H1 (cell line): Measurements from ENCODE around the gene NDC80. TPM values are rescaled to one million over a fixed set of nuclear protein-coding genes. Genes with fewer than 3 reads are reported as not detected.

Experiments
- CTCF ChIA-PET: fragments of 300-600 bp; sonication (Branson Sonifier 250); formaldehyde crosslinking; loops from one replicate; lab custom pipeline; 2021; ENCODE audit not compliant: partially characterized antibody; lab: Charles Lee
- POLR2A ChIA-PET: fragments of 300-600 bp; sonication (Branson Sonifier 250); formaldehyde crosslinking; loops from one replicate; lab custom pipeline; 2021; ENCODE audit warnings: inconsistent platforms; ENCODE audit not compliant: partially characterized antibody; lab: Charles Lee
- DNase-seq, 2 experiments: peaks; one replicate each; pipeline versions ENCODE4 v3.0.0 to v3.0.0-alpha.2; 2010 to 2022; ENCODE audit warnings: low spot score in 2 of 2, low read depth in 1 of 2, mixed read lengths in 1 of 2
- FAIRE-seq: peaks from 2 replicates; lab custom pipeline; 2011; peaks lifted over from hg19 to GRCh38; lab: Jason Lieb, UNC
- H2AFZ ChIP-seq: 2 replicates; pipeline ENCODE4 v1.8.1; 2012; ENCODE audit warnings: low read length, inconsistent platforms
- H2AK5ac ChIP-seq: 2 replicates; pipeline ENCODE4 v1.6.1; 2013; ENCODE audit warnings: low read depth, low read length
- H2BK120ac ChIP-seq: replicated peaks from 2 replicates; pipeline ENCODE3; 2013; ENCODE audit warnings: low read depth, low read length, inconsistent platforms
- H2BK12ac ChIP-seq: 2 replicates; pipeline ENCODE4 v1.6.1; 2013; ENCODE audit warnings: low read depth, low read length
- H2BK15ac ChIP-seq: 2 replicates; pipeline ENCODE4 v1.6.1; 2013; ENCODE audit warnings: low read length
- H2BK20ac ChIP-seq: 2 replicates; pipeline ENCODE4 v1.6.1; 2013; ENCODE audit warnings: low read length
- H2BK5ac ChIP-seq: 2 replicates; pipeline ENCODE4 v1.6.1; 2013; ENCODE audit warnings: low read depth, low read length
- H3K14ac ChIP-seq: 2 replicates; pipeline ENCODE4 v1.6.1; 2013; ENCODE audit warnings: inconsistent platforms; ENCODE audit not compliant: insufficient read length
- H3K18ac ChIP-seq: 2 replicates; pipeline ENCODE4 v1.6.1; 2013; ENCODE audit warnings: low read length; ENCODE audit errors: extremely low read depth
- H3K23ac ChIP-seq: 2 replicates; pipeline ENCODE4 v1.6.1; 2013; ENCODE audit warnings: inconsistent platforms; ENCODE audit not compliant: insufficient read length
- H3K23me2 ChIP-seq: 2 replicates; pipeline ENCODE4 v1.6.1; 2013; ENCODE audit warnings: low read depth, low read length
- H3K27ac ChIP-seq: 2 replicates; pipeline ENCODE4 v1.6.1; 2011; ENCODE audit warnings: low read depth, low read length, inconsistent platforms
- H3K27me3 ChIP-seq, 4 experiments: replicated peaks in 1 of 4; 1 replicate in 1 of 4; 2 replicates in 3 of 4; pipeline versions ENCODE4 v1.6.1 to v1.8.1; 2011 to 2013; ENCODE audit warnings: low read length in 3 of 4, mild to moderate bottlenecking in 3 of 4, inconsistent platforms in 2 of 4, mixed read lengths in 2 of 4, moderate library complexity in 1 of 4; ENCODE audit not compliant: control insufficient read depth in 3 of 4, insufficient read depth in 3 of 4; ENCODE audit errors: extremely low read depth in 1 of 4
- H3K36me3 ChIP-seq, 4 experiments: 2 replicates each; pipeline versions ENCODE4 v1.6.1 to v1.8.1; 2011 to 2013; ENCODE audit warnings: mild to moderate bottlenecking in 4 of 4, low read length in 3 of 4, moderate library complexity in 2 of 4, control low read depth in 1 of 4, inconsistent platforms in 1 of 4; ENCODE audit not compliant: insufficient read depth in 4 of 4, control insufficient read depth in 2 of 4
- H3K4ac ChIP-seq: replicated peaks from 2 replicates; pipeline ENCODE3; 2013; ENCODE audit warnings: low read length, low read depth, mixed read lengths, inconsistent platforms; ENCODE audit not compliant: insufficient read length
- H3K4me1 ChIP-seq, 4 experiments: replicated peaks in 1 of 4; 1 replicate in 1 of 4; 2 replicates in 3 of 4; pipeline versions ENCODE4 v1.6.1 to v1.8.1; 2011 to 2013; ENCODE audit warnings: low read length in 3 of 4, inconsistent platforms in 2 of 4, mixed read lengths in 1 of 4; ENCODE audit not compliant: insufficient read depth in 4 of 4, control insufficient read depth in 3 of 4
- H3K4me2 ChIP-seq, 2 experiments: 2 replicates each; pipeline versions ENCODE4 v1.6.1 to v1.8.1; 2011 to 2013; ENCODE audit warnings: low read depth in 2 of 2, low read length in 2 of 2, control low read depth in 1 of 2, inconsistent platforms in 1 of 2, mild to moderate bottlenecking in 1 of 2; ENCODE audit not compliant: insufficient read depth in 1 of 2
- H3K4me3 ChIP-seq, 4 experiments: fragments of 200-600, 300-600 bp in 1 of 4; sonication (generic), shearing (Covaris generic), sonication (Bioruptor Twin) in 1 of 4; 2 replicates each; pipeline versions ENCODE4 v1.5.1 to v1.8.1; 2011 to 2016; ENCODE audit warnings: low read length in 4 of 4, low read depth in 3 of 4, control low read depth in 2 of 4, inconsistent platforms in 2 of 4, mild to moderate bottlenecking in 2 of 4, mixed read lengths in 1 of 4, moderate library complexity in 1 of 4; ENCODE audit not compliant: insufficient read depth in 2 of 4; ENCODE audit errors: extremely low read depth in 1 of 4
- H3K56ac ChIP-seq: replicated peaks from 2 replicates; pipeline ENCODE3; 2013; ENCODE audit warnings: low read depth, mild to moderate bottlenecking, mixed read lengths, low read length, inconsistent platforms; ENCODE audit not compliant: insufficient read length
- H3K79me1 ChIP-seq: 2 replicates; pipeline ENCODE4 v1.6.1; 2013; ENCODE audit warnings: low read depth, low read length, control low read depth
- H3K79me2 ChIP-seq, 2 experiments: 2 replicates each; pipeline versions ENCODE4 v1.6.1 to v1.8.1; 2012 to 2013; ENCODE audit warnings: low read length in 2 of 2, mild to moderate bottlenecking in 2 of 2, inconsistent platforms in 1 of 2; ENCODE audit not compliant: insufficient read depth in 2 of 2, control insufficient read depth in 1 of 2
- H3K9ac ChIP-seq, 4 experiments: replicated peaks in 1 of 4; 1 replicate in 1 of 4; 2 replicates in 3 of 4; pipeline versions ENCODE4 v1.6.1 to v1.8.1; 2011 to 2013; ENCODE audit warnings: low read depth in 3 of 4, low read length in 3 of 4, control low read depth in 2 of 4, mild to moderate bottlenecking in 2 of 4, moderate library complexity in 2 of 4, inconsistent platforms in 1 of 4; ENCODE audit errors: extremely low read depth in 1 of 4
- H3K9me3 ChIP-seq, 2 experiments: 2 replicates each; pipeline versions ENCODE4 v1.6.1 to v1.8.1; 2012 to 2013; ENCODE audit warnings: mild to moderate bottlenecking in 2 of 2, moderate library complexity in 2 of 2, control low read depth in 1 of 2, inconsistent platforms in 1 of 2, low read depth in 1 of 2, low read length in 1 of 2, mixed read lengths in 1 of 2; ENCODE audit not compliant: insufficient read depth in 2 of 2
- H4K20me1 ChIP-seq, 2 experiments: replicated peaks in 1 of 2; 2 replicates each; pipeline versions ENCODE3 to v1.8.1; 2011 to 2013; ENCODE audit warnings: inconsistent platforms in 2 of 2, low read length in 2 of 2, mild to moderate bottlenecking in 1 of 2; ENCODE audit not compliant: insufficient read depth in 2 of 2, control insufficient read depth in 1 of 2
- H4K5ac ChIP-seq: 2 replicates; pipeline ENCODE4 v1.6.1; 2013; ENCODE audit warnings: low read length, low read depth, mixed read lengths, inconsistent platforms; ENCODE audit not compliant: insufficient read length
- H4K8ac ChIP-seq: 2 replicates; pipeline ENCODE4 v1.8.0; 2013; ENCODE audit warnings: mild to moderate bottlenecking, moderate library complexity, low read length, inconsistent platforms; ENCODE audit not compliant: insufficient read depth; ENCODE audit errors: extremely low read depth
- H4K91ac ChIP-seq: replicated peaks from 2 replicates; pipeline ENCODE3; 2013; ENCODE audit warnings: low read length, mixed read lengths, inconsistent platforms; ENCODE audit not compliant: insufficient read length
- BACH1 ChIP-seq: IDR thresholded peaks from 2 replicates; pipeline ENCODE4 v1.6.1; 2012; ENCODE audit warnings: low read length, improper control_type of control experiment
- CTBP2 ChIP-seq: IDR thresholded peaks from 2 replicates; pipeline ENCODE4 v1.7.0; 2011; ENCODE audit warnings: borderline replicate concordance, mild to moderate bottlenecking, moderate library complexity, mixed read lengths, low read length; ENCODE audit not compliant: insufficient read depth, insufficient read length
- EZH2 ChIP-seq: fragments of 200-600 bp; sonication (generic); IDR thresholded peaks from 2 replicates; pipeline ENCODE4 v1.7.1; 2012; ENCODE audit warnings: low read depth, mild to moderate bottlenecking, moderate library complexity, low read length, inconsistent platforms; ENCODE audit not compliant: severe bottlenecking
- HDAC6 ChIP-seq: IDR thresholded peaks from one replicate; pipeline ENCODE4 v1.7.1; 2012; ENCODE audit warnings: low read depth, mild to moderate bottlenecking, inconsistent platforms, low read length, moderate library complexity
- MAFK ChIP-seq: IDR thresholded peaks from 2 replicates; pipeline ENCODE4 v1.6.1; 2012; ENCODE audit warnings: low read depth, mild to moderate bottlenecking, improper control_type of control experiment, low read length
- MAX ChIP-seq: IDR thresholded peaks from 2 replicates; pipeline ENCODE4 v1.6.1; 2012; ENCODE audit warnings: inconsistent platforms
- NRF1 ChIP-seq: IDR thresholded peaks from 2 replicates; pipeline ENCODE4 v1.6.1; 2011; ENCODE audit warnings: mild to moderate bottlenecking, low read depth, low read length, improper control_type of control experiment
- TBP ChIP-seq: IDR thresholded peaks from 2 replicates; pipeline ENCODE4 v1.6.1; 2011; ENCODE audit warnings: low read depth, low read length, improper control_type of control experiment
- TEAD4 ChIP-seq: IDR thresholded peaks from 2 replicates; pipeline ENCODE4 v1.6.1; 2012; ENCODE audit warnings: low read depth, low read length, inconsistent platforms, mixed read lengths
- WGBS, 2 experiments: shearing (Covaris generic) in 1 of 2; methylation state at CpG; one replicate each; pipeline versions ENCODE4 v1.1.6 to v1.1.7; 2013 to 2015; ENCODE audit warnings: low lambda C conversion rate in 2 of 2, mixed read lengths in 2 of 2, inconsistent platforms in 1 of 2, low coverage in 1 of 2, missing lambda C conversion rate in 1 of 2; ENCODE audit not compliant: insufficient replicate concordance in 2 of 2, insufficient coverage in 1 of 2, insufficient read length in 1 of 2; ENCODE audit errors: extremely low coverage in 1 of 2, missing lambda C conversion rate in 1 of 2; 5-methylcytosine and 5-hydroxymethylcytosine counted together
- polyA plus RNA-seq, 7 experiments: library from polyadenylated mRNA; depleted of rRNA in 3 of 7; stranded (reverse) in 5 of 7; unstranded in 2 of 7; fragments of >200 nt in 5 of 7; fragments of 200-250 nt in 2 of 7; gene quantifications; 1 replicate in 5 of 7; 2 replicates in 1 of 7; 4 replicates in 1 of 7; pipeline versions ENCODE4 v1.2.1 to v1.2.3, GENCODE V29; 2011 to 2013; ENCODE audit warnings: missing spikeins in 2 of 7, mixed read lengths in 2 of 7
- total RNA-seq: library from RNA; stranded (reverse); fragmentation: NEBNext Ultra II Directional; extraction: Animal tissue kit (Norgen Biotek cat#: 25700); gene quantifications from 2 replicates; pipeline ENCODE4 v1.2.1, GENCODE V29; 2021

The NDC80 gene
- total and polyA plus RNA-seq, 2 of the 8 experiments (the other 6 are each of a cell fraction or from before 2014, with no cell fraction given) = 11.0 to 45.0 TPM

- no peak overlapping the region for H4K8ac ChIP-seq
- no peak overlapping the region for H3K4me3 ChIP-seq
- no peak for DNase-seq
- H3K56ac ChIP-seq = no peak overlapping the region
- no peak overlapping the region for H3K27ac ChIP-seq
- no peak overlapping the region for H3K4ac ChIP-seq
- no peak overlapping the region for H2BK20ac ChIP-seq
- H2AK5ac ChIP-seq = no peak overlapping the region
- no peak overlapping the region for H4K5ac ChIP-seq
- no peak overlapping the region for H2BK12ac ChIP-seq
- H3K4me2 ChIP-seq = no peak overlapping the region
- H3K27me3 ChIP-seq = no peaks in the 10 kb centered on the region
- H3K79me1 ChIP-seq = no peaks in the 10 kb centered on the region
- no peak overlapping the region for H3K14ac ChIP-seq
- H3K23me2 ChIP-seq = no peaks in the 10 kb centered on the region; the same call in 1 of the 2 replicates
- H2BK15ac ChIP-seq = no peak overlapping the region
- H3K23ac ChIP-seq = no peak overlapping the region
- H3K4me1 ChIP-seq = no peaks in the 10 kb centered on the region
- no peak overlapping the region for H2AFZ ChIP-seq
- 100% methylated on average over 2 of the region's 2 CpGs; no CpG with 5 or more reads in 1 of the 2 experiments for WGBS, 2 experiments
- no peak overlapping the region for H3K9ac ChIP-seq
- H4K20me1 ChIP-seq = peaks cover 0 to 1% of the 10 kb centered on the region in 2 experiments
- TF ChIP-seq TEAD4 (no peak), CTBP2 (no peak), NRF1 (no peak), BACH1 (no peak), MAFK (no peak), MAX (no peak), TBP (no peak), EZH2 (no peak), HDAC6 (no peak)
- no peak for FAIRE-seq
- H2BK5ac ChIP-seq = no peak overlapping the region
- H3K36me3 ChIP-seq = peaks cover 4 to 65% (median 31%) of the 10 kb centered on the region in 4 experiments; a peak in 7 of 8 replicates
- H3K9me3 ChIP-seq = no peaks in the 10 kb centered on the region
- H3K18ac ChIP-seq = no peak overlapping the region
- no peaks in the 10 kb centered on the region for H3K79me2 ChIP-seq
- no peak overlapping the region for H2BK120ac ChIP-seq
- ChIA-PET CTCF (no interaction called here), POLR2A (no interaction called here)
- H4K91ac ChIP-seq = no peak overlapping the region
Measured at GRCh38 chr18:2609604-2610003, 38.2 kb downstream of the NDC80 start.
